HG02642 (cell line): ENCODE results near the gene PTCH2.

ENCODE experiments used
- ATAC-seq: cut with Tn5 transposase; IDR thresholded peaks from one replicate; pipeline ENCODE4 v1.9.1; 2021; ENCODE audit warnings: mild to moderate bottlenecking; ENCODE audit not compliant: unreplicated experiment, poor library complexity

Gene PTCH2

GRCh38 chr1:44842862-44843655 is at the start of gene PTCH2:
Gene PTCH2, minus strand, starts transcription at chr1:44843253. Its CDS starts 321 bp downstream, at chr1:44842932.
- ATAC-seq = no peak

DNA sequence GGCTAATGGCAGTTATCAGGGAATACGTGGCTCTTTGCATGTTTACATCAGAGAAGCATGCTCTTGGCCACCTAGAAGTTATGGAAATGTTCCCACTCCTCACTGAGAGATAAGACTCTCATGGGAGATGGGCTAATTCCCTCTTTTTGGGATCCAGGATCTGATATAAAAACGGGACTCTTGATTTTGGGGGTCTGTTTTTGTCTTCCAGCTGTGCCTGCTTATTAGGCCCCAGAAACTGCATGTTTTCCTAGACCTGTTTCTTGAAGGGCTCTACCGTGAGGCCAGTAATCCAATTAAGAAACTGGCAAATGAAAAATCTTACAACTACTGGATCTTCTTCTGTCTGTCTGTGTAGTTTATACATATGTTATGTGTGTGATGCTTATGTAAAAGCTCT is 47.0 kb upstream of the PTCH2 start:
- no peak for ATAC-seq

GRCh38 chr1:44885406-44885805 is 42.4 kb upstream of the PTCH2 start:
- no peak for ATAC-seq

DNA sequence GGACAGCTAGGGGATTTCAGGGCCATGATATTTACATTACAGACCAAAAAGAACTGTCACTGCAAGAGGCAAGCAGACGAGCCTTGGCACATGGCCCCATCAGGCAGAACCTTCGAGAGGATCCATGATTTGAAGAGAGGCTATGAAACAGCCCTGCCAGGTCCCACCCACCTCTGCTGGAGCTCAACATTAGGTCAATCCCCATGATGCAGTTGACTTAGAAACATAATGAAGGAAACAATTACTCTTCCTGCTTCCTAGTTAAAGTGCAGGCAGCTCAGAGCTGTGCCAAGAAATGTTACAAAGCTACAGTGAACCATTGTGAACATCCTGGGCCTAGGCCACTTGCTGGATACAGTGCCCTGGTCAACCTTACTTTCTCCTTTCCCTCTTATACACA is 41.7 kb upstream of the PTCH2 start:
- no peak for ATAC-seq

GRCh38 chr1:44881011-44881632 is 38.1 kb upstream of the PTCH2 start:
- no peak for ATAC-seq

DNA sequence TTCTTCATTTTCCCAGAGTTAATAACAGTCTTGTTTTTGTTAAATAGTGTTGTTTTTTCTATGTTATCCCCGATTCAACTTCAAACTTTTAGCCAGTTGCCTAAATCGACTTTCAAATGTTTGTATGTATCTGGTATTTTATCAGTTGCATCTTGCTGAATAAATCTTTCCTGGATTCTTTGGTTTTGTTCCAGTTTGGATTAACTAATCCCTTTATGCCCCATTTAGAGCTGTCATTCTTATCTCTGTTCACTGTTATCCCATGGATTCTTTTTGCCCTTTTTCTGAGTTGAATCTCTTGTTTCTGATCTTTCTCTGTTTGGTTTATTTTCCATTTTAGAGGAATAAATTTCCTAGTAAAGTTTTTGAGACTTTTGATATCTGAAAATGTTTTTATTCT is 31.1 kb upstream of the PTCH2 start:
- ATAC-seq = no peak

GRCh38 chr1:44870096-44870495 is 27.0 kb upstream of the PTCH2 start:
- ATAC-seq = no peak

DNA sequence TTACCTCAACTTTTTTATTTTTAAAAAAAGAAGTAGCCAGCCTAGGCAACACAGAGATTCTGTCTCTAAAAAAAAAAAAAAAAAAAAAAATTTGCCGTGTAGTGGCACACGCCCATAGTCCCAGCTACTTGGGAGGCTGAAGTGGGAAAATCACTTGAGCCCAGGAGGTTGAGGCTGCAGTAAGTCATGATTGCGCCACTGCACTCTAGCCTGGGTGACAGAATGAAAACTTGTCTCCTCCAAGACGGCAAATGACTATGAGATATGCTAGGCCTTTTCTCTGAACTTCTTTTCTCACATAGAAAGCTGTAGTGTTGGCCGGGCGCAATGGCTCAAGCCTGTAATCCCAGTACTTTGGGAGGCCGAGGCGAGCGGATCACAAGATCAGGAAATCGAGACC is 24.7 kb upstream of the PTCH2 start:
- no peak for ATAC-seq

GRCh38 chr1:44862829-44863401 is 19.9 kb upstream of the PTCH2 start:
- no peak for ATAC-seq

DNA sequence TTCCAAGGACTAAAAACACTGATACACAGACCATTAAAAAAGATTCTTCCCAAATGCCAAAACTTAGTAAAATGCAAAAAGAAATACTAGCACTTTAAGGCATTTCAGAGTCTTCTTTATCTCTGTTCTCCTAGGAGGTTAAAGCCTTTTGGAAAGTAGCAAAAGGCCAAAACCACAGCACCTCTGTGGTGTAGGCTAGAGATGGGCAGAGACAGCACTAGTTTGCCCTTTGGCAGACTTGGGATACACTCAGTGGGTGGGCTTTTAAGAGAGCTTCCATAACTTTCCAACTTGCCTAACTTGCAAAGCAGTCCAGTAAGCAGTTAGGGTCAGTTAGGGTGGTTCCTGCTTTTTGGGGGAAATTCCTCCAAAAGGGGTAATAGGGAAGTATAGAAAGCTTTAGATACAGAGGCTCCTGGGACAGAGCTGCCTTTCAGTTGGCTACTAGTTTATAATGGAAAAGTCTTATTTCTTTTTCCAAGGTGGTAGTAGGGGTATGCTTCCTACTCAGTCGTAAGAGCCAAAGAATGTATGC is 17.9 kb upstream of the PTCH2 start:
- no peak for ATAC-seq

DNA sequence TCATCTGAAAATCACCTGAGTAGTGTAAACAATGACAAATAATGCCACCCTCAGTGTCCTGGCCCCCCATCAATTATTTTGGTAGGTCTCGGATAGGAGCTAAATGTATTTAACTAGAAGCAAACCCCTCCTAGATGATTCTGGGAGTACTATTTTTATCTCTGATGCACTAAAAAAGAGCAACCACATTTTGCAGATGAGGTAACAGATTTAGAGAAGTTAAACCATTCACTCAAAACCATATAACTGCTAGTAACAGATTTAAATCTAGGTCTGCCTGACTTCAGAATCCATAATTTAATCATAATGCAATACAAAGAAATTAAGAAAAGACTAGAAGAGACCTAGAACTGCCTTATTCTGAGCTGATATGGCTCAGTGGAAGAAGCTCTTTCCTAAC is 17.3 kb upstream of the PTCH2 start:
- no peak for ATAC-seq

GRCh38 chr1:44857446-44857845 is 14.4 kb upstream of the PTCH2 start:
- ATAC-seq = no peak

DNA sequence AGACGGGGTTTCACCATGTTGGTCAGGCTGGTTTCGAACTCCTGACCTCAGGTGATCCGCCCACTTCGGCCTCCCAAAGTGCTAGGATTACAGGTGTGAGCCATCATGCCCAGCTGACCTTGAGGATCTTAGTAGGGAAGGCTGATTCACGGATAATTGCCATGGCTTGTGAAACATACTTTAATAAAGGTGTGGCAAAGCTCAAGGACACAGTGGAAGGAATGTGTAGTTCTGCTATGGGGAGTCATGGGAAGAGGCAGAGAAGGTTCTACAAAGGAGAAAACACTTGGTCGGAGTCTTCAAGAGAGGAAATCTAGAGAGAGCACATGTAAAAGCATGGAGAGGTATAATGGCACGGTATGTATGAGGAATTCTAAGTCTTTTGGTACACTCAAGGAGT is 12.7 kb upstream of the PTCH2 start:
- ATAC-seq = no peak

GRCh38 chr1:44854970-44855369 is 11.9 kb upstream of the PTCH2 start:
- ATAC-seq = no peak

GRCh38 chr1:44853201-44853600 is 10.1 kb upstream of the PTCH2 start:
- ATAC-seq = no peak

GRCh38 chr1:44851308-44851707 is 8.3 kb upstream of the PTCH2 start:
- no peak for ATAC-seq

- no peak for ATAC-seq
Measured at GRCh38 chr1:44849575-44850132, 6.6 kb upstream of the PTCH2 start.

DNA sequence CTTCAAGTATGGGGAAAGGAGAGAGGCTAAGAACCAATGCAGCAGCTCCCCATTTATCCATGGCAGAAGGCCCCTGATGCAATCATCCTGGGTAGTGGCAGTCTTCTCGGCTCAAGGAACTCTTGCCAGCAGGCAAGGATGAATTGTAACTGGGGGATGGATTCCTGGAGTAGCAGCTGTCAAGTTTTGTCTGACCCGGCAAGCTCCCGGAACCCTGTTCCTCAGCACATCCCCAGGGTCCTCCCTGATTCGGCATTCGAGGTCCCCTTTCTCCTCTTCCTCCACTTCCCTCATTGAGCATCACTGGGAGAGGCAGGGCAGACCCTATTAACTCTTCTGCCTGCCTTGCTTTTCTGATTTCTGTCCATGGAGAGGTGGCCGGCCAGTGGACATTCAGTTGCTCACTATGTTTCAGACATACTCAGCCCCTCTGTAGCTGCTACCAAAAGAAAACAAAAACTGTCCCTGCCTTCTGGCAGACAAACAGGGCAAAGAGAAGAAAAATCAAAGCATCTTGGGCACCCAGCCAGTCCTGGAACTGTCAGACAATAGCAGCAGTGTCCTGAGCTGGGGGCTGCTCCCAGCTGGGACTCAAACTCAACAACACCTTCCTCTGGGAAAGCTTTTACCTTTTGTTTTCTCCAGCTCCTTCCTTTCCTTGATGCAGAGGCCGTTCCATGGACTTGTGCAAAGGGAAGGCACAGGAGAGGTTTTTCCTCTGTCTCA is 5.6 kb upstream of the PTCH2 start:
- ATAC-seq = no peak

GRCh38 chr1:44847845-44848244 is 4.8 kb upstream of the PTCH2 start:
- ATAC-seq = no peak

DNA sequence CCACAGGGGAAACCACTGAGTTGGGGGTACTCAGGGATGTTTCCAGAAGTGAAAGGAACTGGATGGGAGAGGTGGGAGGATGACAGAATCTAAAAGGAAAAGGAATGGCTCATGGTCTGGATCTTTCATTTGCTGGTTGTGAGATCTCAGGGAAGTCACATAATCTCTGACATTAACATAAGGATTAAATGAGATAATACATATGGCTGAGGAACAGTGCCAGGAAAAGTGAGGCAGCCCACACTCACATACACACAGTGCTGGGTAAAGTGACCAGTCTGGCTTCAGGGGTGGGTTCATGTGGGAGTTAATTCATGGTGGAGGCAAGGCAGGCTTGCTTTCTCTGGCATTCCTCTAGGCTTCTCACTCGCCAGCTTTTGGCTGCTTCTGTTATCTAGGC is 3.9 kb upstream of the PTCH2 start:
- no peak for ATAC-seq

- ATAC-seq = no peak
Measured at GRCh38 chr1:44842486-44842861, 579 bp downstream of the PTCH2 start.
